M059J (cell line): ENCODE results near the gene ACAP3. TPM values are rescaled to one million over a fixed set of nuclear protein-coding genes. Genes with fewer than 3 reads are reported as not detected.
"Not testable (repeated sequence)": the region's sequence is repeated elsewhere in the genome, so short reads cannot be mapped to it uniquely, and the experiment has no call there.

ENCODE experiments used
- DNase-seq: peaks from one replicate; pipeline ENCODE4 v3.0.0-alpha.2; 2012; ENCODE audit warnings: low read depth
- total RNA-seq: library from RNA; depleted of rRNA; stranded (reverse); fragments of >200 nt; shearing (Covaris generic); gene quantifications from 2 replicates; pipeline ENCODE4 v1.2.3, GENCODE V29; 2014

Gene ACAP3
- total RNA-seq, 1 experiment from 2014 or later = 13.9 TPM

GRCh38 chr1:1267488-1268283 lies 40.0 kb downstream of the ACAP3 start:
- DNase-seq = no peak

- peak; percentile 99 for DNase-seq
Measured at GRCh38 chr1:1264868-1265272, 42.9 kb downstream of the ACAP3 start.

- no peak for DNase-seq
Measured at GRCh38 chr1:1264026-1264425, 43.7 kb downstream of the ACAP3 start.

- DNase-seq = no peak
Measured at GRCh38 chr1:1262758-1263157, 45.0 kb downstream of the ACAP3 start.

GRCh38 chr1:1262071-1262470 lies 45.7 kb downstream of the ACAP3 start:
- no peak for DNase-seq

GRCh38 chr1:1260843-1261560 lies 46.7 kb downstream of the ACAP3 start:
- DNase-seq = no peak

GRCh38 chr1:1259951-1260600 lies 47.7 kb downstream of the ACAP3 start:
- DNase-seq = no peak

- no peak for DNase-seq
Measured at GRCh38 chr1:1259540-1259939, 48.2 kb downstream of the ACAP3 start.

GRCh38 chr1:1259119-1259488 lies 48.6 kb downstream of the ACAP3 start:
- no peak for DNase-seq

- no peak for DNase-seq
Measured at GRCh38 chr1:1256956-1257871, 50.5 kb downstream of the ACAP3 start.

- no peak for DNase-seq
Measured at GRCh38 chr1:1255611-1256010, 52.1 kb downstream of the ACAP3 start.

- no peak for DNase-seq
Measured at GRCh38 chr1:1255078-1255477, 52.7 kb downstream of the ACAP3 start.

- no peak for DNase-seq
Measured at GRCh38 chr1:1254667-1254998, 53.1 kb downstream of the ACAP3 start.

- no peak for DNase-seq
Measured at GRCh38 chr1:1253972-1254666, 53.6 kb downstream of the ACAP3 start.

- no peak for DNase-seq
Measured at GRCh38 chr1:1253314-1253713, 54.4 kb downstream of the ACAP3 start.

GRCh38 chr1:1250786-1251284 lies 56.9 kb downstream of the ACAP3 start:
- DNase-seq = no peak

- DNase-seq = not testable (repeated sequence)
Measured at GRCh38 chr1:1248009-1248913, 59.5 kb downstream of the ACAP3 start.

- no peak for DNase-seq
Measured at GRCh38 chr1:1247341-1247913, 60.3 kb downstream of the ACAP3 start.

- no peak for DNase-seq
Measured at GRCh38 chr1:1246577-1247340, 61.0 kb downstream of the ACAP3 start, which contains the start of gene C1QTNF12. TSS of gene C1QTNF12 (minus strand) at chr1:1246722. CDS start at chr1:1246690, 32 bp downstream.
